Measurements from ENCODE around the gene SPDYE4.
"Not testable (repeated sequence)": the region's sequence is repeated elsewhere in the genome, so short reads cannot be mapped to it uniquely, and the experiment has no call there.

The SPDYE4 gene

GRCh38 chr17:8758137-8758596, at the start of gene SPDYE4:
SPDYE4 (minus strand) TSS chr17:8758546; CDS start chr17:8758382, 164 bp downstream.
- no peak for DNase-seq

DNA sequence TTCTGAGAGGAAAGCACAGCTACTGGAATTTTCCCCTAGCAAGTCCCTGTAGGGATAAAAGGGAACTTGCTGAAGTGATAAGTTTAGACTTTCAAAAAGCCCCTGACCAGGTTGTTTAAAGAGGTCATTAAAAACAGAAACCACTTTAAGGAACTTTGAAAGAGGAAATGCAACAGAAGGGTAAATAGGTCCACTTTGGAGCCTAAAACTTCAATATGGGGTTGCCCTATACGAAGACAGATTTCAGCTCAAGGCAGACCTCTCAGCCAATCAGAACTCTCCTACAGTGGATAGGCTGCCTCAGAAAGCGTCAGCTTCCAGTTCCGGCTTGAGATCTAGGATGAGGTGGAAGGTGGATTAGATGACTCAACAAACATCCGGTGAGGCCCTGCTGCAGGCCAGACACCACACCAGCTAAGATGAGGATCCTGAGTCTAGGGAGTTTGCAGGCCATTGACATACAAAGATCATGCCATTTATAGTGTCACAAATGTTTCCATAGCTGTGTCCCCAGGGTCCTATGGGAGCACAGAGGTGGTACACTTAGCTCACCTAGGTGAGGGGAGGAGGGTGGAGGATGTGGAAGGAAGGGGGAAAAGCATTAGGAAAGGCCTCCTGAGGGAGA, 48.7 kb upstream of the SPDYE4 start:
- no peak for DNase-seq

DNA sequence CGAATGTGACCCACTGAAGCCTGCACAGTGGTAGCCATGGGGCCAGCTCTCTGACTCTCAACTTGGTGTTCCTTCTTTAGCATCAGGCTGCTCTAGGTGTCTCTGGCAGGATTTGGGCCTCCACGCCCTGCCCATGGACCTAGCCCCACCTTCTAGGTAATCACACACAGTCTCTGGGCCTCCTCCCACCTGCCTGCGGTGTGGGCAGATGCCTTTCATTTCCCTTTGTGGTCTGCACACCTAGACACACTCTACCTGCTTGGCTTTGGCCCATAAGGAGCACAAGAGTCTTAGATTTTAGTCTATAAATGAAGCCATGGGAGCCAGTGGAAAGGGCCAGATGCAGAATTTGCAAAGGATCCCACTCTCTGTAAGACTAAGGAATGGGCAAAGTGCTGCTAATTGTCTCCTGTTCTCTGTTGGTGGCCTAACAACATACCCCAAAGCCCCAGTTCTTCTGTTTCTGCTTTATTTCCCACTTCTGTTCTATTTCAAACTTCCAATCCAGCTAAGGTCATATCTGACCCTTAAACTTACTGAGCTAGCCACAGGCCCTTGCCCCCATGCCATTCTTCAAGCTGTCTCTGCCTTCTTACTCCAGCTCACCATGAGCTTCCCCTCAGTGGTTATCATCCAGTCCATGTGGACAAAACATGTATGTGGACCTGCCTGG, 48.0 kb upstream of the SPDYE4 start:
- no peak for DNase-seq

- DNase-seq = not testable (repeated sequence)
Observed at GRCh38 chr17:8805396-8805795, 47.0 kb upstream of the SPDYE4 start.

GRCh38 chr17:8803531-8804420, 45.4 kb upstream of the SPDYE4 start:
- peak; percentile 4 to 42 for DNase-seq

DNA sequence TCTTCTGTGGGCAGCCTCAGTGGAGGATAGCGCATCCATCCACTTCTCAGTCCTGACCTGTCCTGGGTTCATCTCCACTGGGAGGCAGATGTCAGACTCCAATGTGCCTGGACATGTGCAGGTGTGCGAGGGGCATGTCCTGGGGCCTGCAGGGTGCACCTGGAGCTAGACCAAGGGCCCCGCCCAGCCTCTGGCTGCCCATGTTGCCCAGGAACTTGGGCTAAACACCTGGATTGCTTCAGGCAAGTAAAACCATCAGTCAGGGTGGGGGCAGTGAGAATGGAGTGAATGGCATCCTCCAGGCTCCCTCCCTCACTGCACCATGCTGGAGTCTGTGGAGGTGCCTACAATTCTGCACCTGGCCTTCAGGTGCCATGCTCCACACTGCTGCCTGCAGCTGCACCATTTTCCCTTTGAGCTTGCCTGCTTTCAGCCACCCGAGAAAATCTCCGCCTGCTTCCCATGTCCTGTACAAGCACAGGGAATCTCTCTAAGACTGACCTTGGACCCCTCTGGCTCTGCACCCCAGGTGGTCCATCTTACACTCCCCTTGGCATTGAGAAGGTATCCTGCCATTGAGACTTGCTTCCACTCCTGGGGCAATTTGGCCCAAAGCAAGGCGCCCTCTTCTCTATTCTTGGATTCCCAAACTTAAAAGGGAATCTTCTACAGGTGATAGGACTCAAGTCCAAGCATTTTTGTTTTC, 42.9 kb upstream of the SPDYE4 start:
- DNase-seq = no peak

DNA sequence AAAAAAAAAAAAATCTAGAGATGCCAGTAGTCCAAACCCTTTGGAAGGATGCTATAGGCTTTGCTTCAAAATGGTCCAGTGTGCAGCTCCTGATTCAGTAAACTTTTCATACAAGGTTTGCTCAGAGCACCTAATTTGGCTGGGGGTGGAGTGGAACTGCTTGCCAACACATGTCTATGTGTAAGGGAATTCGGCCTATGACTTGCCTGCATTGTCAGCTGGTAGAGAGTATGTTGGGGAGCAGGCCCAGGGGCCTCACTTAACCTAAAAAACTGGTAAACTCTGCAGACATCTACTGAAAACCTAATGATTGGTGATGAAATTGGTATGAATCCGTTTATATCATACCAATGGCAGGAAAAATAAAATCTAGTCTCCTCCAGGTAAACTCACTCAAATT, 42.3 kb upstream of the SPDYE4 start:
- DNase-seq = no peak

DNA sequence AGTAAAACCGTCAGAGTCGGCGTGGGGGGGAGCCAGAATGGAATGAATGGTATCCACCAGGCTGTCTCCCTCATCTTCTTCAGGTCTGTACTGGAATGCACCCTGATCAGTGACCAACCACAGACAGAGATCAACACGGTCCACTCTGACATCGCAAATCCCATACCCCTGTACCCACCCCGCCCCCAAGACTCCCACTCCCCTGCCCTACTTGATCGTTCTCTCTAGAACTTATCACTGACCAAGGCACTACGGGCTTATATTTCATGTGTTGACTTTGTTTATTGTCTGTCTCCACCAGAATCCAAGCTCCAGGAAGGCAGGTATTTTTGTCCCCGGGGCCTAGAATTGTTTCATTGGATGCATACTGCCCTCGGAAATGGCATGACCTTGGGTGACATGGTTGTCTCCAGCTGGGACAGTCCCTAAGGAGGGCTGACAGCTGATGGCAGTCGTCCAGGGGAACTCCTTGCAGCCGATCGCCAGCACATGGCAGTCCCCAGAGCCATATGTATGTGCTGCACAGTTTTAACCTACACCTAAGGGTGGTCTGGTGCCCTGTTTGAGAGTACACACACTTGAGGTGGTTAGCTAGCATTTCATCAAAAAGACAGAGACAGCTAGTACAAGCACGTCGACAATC, 41.3 kb upstream of the SPDYE4 start:
- DNase-seq = peak in 1 of 2 experiments; percentile 2

- peak in 1 of 2 experiments; percentile 5 for DNase-seq
Observed at GRCh38 chr17:8798846-8799569, 40.7 kb upstream of the SPDYE4 start, which contains the start of gene MFSD6L. MFSD6L (minus strand) TSS chr17:8799365; CDS start chr17:8799120, 245 bp downstream.

GRCh38 chr17:8798176-8798845, 40.0 kb upstream of the SPDYE4 start:
- DNase-seq = no peak

DNA sequence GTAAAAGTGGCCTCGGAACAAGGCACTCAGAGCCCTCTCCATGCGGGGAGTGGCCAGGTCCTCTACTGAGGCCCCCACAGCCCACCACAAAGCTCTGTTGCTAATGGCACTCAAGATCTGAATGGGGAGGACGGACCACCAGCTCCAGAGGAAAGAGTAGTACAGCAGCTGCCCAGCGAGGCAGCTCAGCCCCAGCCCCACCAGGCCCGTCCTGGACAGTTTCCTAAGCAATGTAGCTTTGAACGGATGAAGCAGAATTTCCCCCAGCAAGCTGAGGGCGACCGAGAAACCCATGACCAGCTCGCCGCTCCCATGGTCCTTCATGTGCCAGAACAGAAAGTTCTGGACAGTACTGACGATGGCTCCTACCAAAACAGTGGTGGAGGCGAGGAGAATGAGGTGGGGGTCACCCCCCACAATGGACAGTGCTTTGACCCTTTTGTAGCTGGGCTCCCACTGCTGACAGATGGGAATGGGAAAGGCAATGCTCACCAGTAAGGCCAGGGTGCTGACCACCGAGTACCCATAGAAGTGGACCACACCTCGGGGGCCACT, 39.4 kb upstream of the SPDYE4 start:
- no peak for DNase-seq

GRCh38 chr17:8794636-8795035, 36.3 kb upstream of the SPDYE4 start:
- DNase-seq = no peak

DNA sequence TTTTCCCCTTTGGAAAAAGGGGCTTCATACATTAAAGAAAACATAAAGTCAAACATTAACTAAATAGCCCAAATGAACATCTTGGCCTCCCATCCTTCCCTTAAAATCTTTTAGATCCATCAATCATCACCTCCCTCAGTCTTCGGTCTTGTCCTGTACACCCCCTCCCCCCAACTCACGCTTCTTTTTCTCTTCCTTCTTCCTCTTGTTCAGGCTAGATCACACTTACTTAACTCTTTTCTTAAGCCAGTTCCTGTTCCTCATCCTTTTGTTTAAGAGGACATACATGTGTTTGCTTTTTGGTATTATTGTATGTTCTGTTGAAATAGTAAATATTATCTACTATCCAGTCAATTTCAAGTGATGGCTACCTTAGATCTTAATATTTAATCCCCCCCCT, 35.3 kb upstream of the SPDYE4 start:
- no peak for DNase-seq

GRCh38 chr17:8792646-8793045, 34.3 kb upstream of the SPDYE4 start:
- no peak for DNase-seq

DNA sequence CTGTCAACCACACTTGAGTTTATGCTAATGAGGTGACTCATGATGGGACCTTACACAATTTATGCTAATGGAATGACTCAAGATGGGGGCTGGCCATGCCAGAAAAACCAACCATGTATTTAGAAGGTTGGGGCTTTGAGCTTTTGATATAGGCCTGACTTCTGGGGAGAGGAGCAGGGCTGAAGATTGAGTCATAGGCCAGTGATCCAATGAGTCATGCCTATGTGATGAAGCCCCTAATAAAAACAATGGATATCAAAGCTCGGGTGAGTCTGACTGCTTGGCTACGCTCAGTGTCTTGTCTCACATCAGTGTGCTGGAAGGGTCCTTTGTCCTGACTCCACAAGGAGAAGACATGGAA, 33.5 kb upstream of the SPDYE4 start:
- DNase-seq = no peak

GRCh38 chr17:8791248-8791909, 33.0 kb upstream of the SPDYE4 start:
- DNase-seq = no peak

- DNase-seq = no peak
Observed at GRCh38 chr17:8789743-8790142, 31.4 kb upstream of the SPDYE4 start.

DNA sequence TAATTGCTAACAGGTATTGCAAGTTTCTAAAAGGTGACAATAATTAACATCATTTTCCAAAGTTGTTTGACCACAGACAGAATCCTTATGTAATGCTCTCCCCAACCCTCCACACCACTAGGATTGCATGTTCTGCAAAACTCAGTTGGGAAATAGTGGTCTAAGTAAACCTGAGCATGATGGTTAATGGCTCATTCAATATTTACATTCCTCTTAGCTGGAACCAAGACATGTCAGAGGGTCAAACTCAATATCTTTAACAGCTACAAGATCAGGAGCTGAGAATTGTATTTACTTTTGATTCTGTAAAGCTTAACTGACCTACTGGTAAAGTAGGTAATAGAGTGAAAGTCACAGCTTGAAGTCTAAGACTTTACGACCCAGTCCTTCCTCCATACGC, 30.7 kb upstream of the SPDYE4 start:
- DNase-seq = no peak

- peak in 1 of 2 experiments; percentile 58 for DNase-seq
Observed at GRCh38 chr17:8785547-8786413, 27.4 kb upstream of the SPDYE4 start.

Data from NCI-H524 (cell line).